HG03469 (cell line): ENCODE results near the gene ADAMTS16.

ENCODE experiments used
- ATAC-seq: cut with Tn5 transposase; IDR thresholded peaks from one replicate; pipeline ENCODE4 v1.9.1; 2021; ENCODE audit warnings: mild to moderate bottlenecking, moderate library complexity, moderate number of reproducible peaks; ENCODE audit not compliant: unreplicated experiment

The ADAMTS16 gene

DNA sequence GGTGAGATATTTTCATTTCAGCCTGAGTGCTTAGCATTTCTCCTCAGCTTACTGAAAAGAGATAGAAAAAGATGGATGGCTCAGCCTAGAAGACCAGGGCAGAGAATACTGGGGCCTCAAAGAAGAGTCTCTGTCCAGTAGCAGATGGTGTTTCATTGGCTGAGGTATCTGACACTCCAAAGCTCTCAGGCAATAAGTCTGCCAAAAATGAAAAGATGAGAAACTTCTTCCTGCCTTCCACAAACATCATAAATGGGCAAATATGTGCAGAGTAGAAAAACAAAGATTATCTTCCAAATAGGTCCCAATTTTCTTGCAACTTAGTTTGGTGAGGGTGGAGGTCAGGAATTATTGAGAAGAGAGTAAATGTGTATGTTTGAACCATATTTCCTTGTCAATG lies 195.0 kb downstream of the ADAMTS16 start:
- no peak for ATAC-seq

- ATAC-seq, result no peak
Measured at GRCh38 chr5:5335700-5336264, 195.7 kb downstream of the ADAMTS16 start.

DNA sequence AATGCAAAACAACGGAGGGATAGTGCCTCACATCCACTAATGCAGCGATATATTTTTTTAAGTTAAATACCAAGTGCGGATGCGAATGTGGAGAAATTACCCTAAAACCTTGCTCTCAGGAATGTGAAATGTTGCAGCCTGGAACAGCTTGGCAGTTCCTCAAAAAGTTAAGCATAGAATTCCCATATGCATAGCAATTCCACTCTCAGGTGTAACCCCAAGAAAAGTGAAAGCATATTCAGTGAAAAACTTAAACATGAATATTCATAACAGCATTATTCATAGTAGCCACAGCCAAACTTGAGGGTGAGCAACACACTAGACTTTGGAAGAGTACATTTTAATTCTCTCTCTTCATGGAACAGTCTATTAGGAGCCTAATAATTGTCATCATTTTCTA lies 199.1 kb downstream of the ADAMTS16 start:
- ATAC-seq, result no peak

DNA sequence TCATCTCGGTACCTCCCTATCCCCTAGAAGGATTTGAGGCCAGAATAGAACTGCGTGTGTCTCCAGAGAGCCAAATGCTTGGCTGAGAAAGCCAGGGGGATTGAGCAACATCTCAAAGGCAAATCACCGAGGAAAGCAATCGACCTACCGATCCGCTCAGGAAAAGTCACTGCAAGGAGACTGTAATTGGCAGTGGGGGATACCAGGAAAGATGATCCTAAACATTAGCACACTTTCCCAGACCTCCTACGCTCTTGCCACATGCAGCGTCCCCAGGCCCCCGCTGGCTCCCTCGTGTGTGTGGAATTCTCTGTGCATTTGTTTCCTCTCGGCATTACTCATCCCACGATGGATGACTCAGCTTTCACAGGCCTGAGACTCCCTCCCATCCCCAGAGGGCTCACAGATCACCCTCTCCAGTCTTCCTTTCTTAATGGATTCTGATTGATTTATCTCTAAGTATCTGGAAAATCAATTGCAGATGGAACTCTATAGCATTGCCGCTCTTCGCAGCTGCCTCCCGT lies 200.1 kb downstream of the ADAMTS16 start:
- no peak for ATAC-seq

GRCh38 chr5:5341531-5342292 lies 201.6 kb downstream of the ADAMTS16 start:
- no peak for ATAC-seq

GRCh38 chr5:5342784-5343183 lies 202.7 kb downstream of the ADAMTS16 start:
- ATAC-seq, result no peak

GRCh38 chr5:5343568-5343967 lies 203.4 kb downstream of the ADAMTS16 start:
- no peak for ATAC-seq

- no peak for ATAC-seq
Measured at GRCh38 chr5:5344051-5344571, 204.0 kb downstream of the ADAMTS16 start.

GRCh38 chr5:5344606-5345005 lies 204.5 kb downstream of the ADAMTS16 start:
- no peak for ATAC-seq

- no peak for ATAC-seq
Measured at GRCh38 chr5:5347442-5347841, 207.3 kb downstream of the ADAMTS16 start.

DNA sequence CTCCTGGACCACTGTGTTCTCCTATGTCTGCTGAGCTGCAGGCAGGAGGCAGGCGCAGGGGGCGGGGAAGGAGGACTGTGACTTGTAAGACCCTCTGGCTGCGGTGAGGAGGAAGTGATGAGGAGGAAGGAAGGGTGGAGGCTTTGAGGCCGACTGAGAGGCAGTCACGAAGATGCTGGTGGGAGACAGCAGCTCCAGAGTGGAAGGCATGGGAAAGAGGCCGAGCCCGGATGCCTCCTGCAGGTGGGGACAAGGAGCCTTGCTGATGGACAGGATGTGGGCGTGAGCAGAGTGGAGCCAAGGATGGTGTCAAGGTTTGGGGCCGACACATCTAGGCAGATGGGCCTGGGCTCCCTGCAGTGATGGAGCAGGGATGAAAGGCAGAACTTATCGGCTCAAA lies 208.0 kb downstream of the ADAMTS16 start:
- no peak for ATAC-seq

- no peak for ATAC-seq
Measured at GRCh38 chr5:5348576-5348975, 208.4 kb downstream of the ADAMTS16 start.

GRCh38 chr5:5350101-5350500 lies 210.0 kb downstream of the ADAMTS16 start:
- ATAC-seq, result no peak

GRCh38 chr5:5351288-5351979 lies 211.3 kb downstream of the ADAMTS16 start:
- ATAC-seq, result no peak

DNA sequence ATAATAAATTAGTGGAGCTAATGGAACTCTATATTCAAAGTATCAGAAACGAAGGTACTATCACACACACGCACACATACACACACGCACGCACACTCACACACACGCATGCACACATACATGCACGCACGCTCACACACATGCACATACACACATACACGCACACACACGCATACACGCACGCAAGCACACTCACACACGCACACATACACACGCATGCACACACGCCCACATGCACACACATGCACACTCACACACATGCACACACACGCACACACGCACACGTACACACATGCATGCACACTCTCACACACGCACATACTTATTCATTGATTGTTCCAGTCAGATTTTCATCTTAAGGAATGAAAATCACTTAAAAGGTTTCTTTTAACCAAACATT lies 212.5 kb downstream of the ADAMTS16 start:
- ATAC-seq, result no peak

DNA sequence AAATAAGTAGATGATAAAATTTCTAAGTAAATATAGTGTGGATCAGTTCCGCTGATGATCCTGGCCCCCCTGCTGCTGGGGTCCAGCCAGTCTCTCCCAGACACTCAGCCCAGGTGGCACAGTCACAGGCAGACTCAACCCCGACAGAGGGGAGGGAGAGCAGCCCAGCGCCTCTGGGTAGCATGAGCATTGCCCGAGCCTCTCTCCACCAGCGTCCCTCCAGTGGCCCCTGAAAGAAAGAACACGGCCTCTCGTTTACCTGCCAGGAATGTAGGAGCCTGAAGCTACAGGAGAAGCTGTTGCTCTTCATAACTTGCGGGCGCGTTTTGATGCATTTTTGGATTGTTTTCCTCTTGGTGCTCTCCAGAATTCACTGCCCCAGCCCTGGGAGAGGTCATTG lies 213.6 kb downstream of the ADAMTS16 start:
- no peak for ATAC-seq

- ATAC-seq, result no peak
Measured at GRCh38 chr5:5356765-5357164, 216.6 kb downstream of the ADAMTS16 start.

DNA sequence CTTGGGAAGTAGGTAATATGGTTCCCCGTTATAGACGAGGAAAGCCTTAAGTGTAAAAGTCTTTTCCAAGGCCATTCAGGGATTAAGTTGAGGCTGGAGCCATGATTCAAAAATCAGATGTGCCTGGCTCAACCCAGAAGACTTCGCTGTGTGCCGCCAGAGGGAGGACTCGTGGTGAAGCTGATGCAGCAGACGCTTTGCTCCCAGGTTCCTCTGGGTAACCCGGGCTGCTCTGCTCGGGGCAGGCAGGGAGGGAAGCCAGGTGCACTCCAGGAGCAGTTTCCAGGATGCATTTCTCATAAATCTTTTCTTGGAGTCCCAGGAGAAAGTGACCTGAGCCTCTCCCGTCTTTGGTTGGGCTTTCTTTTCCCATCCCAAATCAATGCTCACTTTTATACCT lies 219.5 kb downstream of the ADAMTS16 start:
- ATAC-seq, result no peak

- ATAC-seq, result no peak
Measured at GRCh38 chr5:5360363-5360940, 220.3 kb downstream of the ADAMTS16 start.

- ATAC-seq, result no peak
Measured at GRCh38 chr5:5360941-5361520, 220.9 kb downstream of the ADAMTS16 start.

- ATAC-seq, result no peak
Measured at GRCh38 chr5:5363045-5363444, 222.9 kb downstream of the ADAMTS16 start.
